Activated CD4-positive, CD25-positive, alpha-beta regulatory T cell treated with anti-CD3 and anti-CD28 coated beads, Interleukin-2, amount 50 U/mL, for 16 hours (primary cell): Measurements from ENCODE around the gene LMNTD2.

ENCODE experiments used
- DNase-seq: peaks from one replicate; pipeline ENCODE4 v3.0.0-alpha.2; 2020; ENCODE audit warnings: low read depth, low spot score

The LMNTD2 gene

DNA sequence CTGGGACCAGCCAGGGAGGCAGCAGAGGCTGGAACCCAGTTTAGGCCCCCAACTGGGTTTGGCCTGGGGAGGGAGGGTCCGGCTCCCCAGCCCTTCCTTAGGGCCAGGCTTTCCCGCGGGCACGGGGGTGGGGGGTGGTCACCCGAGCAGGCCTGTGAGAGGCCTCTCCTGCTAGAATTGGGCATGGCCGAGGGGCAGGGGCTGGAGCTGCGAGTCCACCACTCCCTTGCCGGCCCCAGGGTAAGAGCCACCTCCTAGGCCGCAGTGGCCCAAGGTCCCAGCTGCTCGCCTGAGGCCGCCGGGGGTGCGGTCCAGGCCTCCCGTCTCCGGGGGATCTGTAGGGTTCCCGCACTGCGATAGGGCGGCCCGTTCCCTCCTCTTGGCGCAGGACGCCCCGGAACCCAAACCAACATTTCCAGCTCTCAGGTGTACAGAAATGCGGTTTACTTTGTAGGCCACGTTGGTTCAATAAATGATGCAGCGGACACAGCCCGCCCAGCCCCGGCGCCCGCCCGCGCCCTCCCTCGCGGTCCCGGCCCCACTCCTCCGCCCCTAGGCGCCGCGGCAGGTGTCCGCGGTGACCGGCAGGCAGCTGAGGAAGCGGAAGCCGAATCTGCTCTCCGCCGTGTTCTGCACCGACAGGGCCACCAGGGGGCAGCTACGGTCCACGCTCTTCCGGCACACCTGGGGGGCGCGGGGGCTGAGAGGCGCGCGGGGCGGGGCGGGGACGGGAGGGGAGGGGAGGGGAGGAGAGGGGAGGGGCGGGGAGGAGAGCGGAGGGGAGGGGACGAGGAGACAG is 5.9 kb downstream of the LMNTD2 start:
- peak; percentile 45 for DNase-seq

DNA sequence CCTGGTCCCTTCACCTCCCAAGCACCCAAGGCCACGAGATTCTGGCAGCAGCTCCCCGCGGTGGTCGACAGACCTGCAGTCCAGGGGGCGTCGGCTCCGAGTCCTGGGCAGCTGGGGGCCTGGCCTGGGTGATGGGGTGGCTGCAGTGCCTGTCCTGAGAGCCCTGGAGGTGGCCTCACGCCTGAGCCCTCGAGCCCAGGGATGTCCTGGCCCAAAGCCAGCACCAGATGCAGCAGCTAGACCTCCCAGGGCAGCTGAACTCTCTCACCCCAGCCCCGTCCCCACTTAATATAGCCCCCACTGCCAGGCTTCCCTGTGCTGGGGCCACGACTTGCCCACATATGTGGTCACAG is 6.6 kb downstream of the LMNTD2 start:
- DNase-seq = no peak

DNA sequence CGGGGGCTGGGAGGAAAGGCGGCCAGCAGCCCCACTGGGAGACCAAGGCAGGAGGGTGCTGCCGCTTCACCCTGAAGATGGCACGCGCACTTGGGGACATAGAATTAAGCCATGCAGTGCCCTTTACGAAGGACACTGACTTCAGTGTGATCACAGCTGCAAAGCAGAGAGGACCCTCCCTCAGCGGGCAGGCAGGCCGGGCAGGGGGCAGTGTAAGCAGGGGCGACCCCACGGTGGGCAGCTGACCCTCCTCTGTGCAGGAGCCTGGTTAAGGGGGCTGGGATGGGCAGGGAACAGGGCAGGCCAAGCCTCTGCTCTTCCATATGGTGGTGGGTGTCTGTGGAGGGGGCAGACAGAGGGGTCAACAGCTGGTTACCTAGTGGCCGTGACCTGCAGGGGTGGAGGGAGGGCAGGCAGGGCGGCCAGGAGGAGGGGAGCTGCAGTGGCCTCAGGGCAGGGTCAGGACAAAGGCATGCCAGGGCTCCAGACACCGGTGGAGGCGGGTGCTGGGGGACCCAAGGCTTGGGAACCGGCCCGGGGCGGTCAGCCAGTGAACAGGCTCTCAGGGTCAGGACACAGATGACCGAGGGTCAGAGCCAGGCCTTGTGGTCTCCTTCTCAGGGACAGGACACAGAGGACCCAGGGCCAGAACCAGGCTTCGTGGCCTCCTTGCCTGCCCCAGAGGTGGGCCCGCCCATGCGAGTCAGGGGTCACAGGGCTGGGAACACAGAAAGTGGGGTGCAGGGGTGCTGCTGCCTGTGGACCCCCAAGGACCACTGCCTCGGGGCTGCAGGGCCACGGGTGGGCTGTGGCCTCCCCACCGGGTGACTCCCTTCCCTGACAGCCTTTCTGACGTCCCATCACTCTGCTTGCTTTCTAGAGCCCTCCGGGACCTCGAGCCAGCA is 7.2 kb downstream of the LMNTD2 start:
- no peak for DNase-seq

DNA sequence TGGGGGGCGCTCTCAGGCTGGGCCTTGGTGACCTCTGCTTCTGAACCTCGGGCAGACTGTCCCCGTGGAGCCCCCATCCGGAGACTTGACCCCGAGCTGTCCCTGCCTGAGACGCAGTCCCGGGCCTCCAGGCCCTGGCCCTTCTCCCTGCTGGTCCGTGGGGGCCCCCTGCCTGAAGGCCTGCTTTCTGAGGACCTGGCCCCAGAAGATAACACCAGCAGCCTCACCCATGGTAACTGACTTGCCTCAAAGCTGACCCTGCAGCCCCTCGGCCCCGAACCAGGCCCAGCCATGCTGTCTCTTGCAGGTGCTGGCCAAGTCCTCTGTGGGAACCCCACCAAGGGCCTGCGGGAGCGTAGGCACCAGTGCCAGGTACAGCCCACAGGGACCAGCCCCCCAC is 8.9 kb downstream of the LMNTD2 start:
- DNase-seq = no peak

DNA sequence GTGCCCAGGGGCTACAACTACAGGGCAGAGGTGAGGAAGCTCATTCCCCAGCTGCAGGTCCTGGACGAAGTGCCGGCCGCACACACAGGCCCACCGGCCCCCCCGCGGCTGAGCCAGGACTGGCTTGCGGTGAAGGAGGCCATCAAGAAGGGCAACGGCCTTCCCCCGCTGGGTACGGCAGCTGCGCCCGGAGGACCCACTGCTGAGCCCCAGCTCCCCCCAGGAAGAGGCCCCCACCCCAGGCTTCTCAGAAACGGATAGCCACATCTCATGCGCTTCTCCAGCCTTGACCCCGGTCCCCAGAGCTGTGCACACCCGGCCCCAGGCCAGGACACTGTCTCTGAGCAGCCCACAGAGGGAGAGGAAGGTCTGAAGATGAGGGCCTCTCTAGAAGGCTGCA is 9.4 kb downstream of the LMNTD2 start:
- no peak for DNase-seq

DNA sequence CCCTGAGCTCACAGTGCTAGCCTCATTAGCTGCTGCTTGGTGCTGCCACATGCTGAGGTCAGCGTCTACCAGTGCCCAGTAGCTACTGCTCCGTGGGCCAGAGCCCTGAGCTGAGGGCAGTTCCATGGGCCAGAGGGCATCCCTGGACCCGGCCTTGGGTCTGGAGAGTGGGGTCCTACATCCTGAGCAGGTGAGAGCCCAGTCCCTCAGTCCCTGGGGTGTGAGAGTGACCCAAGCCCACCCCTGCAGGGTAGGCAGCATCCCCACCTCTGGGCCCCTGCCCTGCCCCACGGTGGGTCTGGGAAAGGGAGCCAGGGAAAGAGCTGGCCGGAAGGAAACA is 9.8 kb downstream of the LMNTD2 start:
- DNase-seq = no peak

DNA sequence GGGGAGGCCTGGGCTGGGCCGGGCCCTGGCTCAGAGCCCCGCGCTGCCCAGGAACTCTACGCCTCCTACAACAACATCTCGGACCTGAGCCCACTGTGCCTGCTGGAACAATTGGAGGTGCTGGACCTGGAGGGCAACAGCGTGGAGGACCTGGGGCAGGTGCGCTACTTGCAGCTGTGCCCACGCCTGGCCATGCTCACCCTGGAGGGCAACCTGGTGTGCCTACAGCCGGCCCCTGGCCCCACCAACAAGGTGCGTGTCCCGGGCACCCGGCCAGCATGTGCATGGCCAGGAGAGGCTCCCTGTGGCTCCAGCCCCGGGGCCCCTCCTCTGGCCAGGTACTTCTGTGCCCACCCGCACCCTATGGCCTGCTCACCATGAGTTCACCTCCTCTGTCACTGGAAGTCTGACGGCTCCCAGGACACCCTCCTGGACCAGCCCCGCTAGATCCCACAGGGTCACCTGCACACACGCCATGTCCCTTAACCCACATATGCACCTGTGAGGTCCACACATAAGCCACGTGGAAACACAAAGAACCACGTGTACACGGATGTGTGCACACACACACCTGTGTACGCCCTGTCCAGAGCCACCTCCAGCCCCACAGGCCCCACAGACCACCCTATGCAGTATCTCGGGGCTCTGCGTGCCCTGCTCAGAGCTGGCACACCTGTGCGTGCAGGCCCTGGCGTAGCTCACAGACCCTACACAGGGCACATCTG is 10.4 kb downstream of the LMNTD2 start:
- DNase-seq = no peak

DNA sequence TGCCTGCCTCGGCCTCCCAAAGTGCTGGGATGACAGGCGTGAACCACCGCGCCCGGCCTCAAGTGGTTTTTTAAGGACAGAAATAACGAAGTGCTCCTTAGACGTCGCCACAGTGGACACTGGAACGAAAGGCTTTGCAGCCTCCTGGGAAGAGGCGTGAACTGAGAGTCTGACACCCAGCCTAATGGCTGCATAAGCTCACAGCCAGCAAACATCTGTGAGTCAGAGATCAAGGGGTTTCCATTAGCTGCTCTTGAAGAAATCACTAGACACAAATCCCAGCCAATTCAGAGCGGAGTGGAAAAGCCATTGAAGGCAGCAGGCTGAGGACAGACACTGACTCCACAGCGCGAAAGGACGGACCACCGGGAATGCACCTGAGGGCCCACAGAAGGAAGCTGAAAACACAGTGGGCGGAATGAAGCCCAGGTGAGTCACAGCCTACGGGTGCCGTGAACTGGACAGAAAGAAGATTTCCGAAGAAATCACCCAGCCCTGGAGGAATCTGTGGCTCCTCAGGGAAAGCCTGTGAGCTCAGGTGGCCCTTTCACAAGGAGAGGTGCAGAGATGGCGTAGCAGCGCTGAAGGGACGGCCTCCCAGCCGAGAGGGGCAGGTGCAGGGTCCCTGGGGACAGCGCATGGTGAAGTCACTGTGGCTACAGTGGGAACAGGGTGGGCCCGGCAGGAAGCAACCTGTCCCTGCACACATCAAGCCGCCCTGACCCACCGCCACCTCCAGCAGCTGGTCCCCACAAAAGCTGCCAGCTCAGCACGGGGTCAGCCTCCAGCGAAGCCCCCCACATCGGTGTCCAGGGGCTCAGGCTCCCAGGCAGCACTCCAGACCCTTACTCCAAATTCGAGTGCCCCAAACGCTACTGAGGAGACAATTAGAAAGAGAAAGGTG is 11.6 kb downstream of the LMNTD2 start:
- no peak for DNase-seq

DNA sequence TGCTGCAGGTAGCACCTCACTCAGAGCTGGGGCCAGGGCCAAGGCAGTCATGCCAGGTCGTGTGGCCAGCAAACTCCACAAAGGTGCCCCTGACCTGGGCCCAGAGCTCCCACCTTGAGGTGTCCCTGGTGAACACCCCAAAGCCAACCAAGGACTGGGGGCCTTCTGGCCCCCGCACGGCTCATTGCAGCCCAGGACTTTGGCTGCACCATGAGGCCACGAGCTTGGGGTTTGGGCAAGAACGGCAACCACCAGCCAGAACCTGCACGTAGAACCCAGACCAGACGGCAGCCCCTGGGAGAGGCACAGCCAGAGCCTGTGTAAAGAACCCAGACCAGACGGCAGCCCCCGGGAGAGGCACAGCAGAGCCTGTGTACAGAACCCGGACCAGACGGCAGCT is 15.4 kb downstream of the LMNTD2 start:
- no peak for DNase-seq

DNA sequence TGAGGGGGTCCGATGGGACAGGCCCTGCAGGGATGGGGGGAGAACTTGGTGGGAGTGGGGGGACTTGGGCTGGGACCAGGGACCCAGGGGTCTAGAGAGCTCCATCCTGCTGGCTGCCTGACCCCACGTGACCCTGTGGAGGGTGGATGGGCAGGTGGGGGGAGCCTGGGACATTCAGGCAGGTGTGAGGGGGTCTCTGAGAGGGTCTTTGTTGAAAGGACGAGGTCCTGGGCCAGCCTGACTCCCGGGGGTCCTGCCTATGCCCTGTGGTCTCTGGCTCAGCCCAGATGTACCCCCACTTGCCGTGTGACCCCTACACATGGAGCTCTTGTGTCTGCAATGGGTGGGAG is 15.7 kb downstream of the LMNTD2 start:
- DNase-seq = no peak

DNA sequence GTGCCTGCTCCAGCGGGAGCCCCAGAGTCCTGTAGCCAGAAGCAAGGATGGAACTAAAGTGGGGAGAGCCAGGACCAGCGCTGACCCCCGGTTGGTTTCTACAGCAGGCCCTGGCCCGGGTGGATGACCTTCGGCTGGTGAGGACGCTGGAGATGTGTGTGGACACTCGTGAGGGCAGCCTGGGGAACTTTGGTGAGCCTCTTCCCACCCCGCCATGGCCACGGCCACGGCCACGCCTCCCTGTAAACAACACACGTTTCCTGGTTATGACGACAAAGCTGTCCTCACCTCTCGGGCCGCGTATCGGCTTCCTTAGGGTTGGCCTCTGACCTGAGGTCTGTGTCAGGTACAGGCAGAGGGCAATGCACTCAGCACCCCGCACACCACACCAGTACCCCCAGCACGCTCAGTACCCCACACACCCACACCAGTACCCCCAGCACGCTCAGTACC is 19.1 kb downstream of the LMNTD2 start:
- DNase-seq = no peak

DNA sequence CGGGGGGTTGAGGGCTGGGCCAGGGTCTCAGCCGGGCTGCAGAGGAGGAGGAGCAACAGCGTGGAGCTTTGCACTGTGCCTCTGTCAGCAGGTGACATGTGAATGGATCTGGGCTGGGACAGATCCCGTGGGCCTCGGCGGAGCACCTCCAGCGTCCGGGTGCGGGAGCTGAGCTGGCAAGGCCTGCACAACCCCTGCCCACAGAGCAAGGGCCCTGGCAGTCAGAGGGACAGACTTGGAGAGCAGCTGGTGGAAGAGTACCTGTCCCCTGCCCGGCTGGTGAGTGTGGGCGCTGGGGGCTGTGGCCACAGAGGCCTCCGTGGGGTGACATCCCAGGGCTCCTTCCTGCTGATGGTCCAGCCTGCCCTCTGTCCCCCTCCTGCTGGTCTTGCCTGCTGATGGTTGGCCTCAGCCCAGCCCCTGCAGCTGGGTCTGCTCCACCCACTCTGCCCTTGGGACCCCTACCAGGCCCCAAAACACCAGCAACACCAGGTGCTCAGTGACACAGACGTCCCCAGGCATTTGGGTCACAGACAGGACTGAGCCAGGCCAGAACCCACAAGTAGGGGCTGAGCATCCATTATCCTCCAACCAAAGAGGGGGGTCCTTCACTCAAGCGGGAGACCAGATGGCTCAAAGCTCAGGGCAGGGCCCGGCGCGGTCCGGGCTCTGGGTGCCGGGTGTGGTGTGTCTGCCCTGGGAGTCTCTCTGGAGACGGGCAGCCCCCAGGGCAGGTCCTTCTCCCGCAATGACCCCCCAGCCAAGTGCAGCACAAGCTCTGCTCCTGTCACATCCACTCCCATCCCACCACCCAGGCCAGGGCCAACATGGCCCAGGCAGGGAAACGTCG is 19.7 kb downstream of the LMNTD2 start:
- DNase-seq = no peak

DNA sequence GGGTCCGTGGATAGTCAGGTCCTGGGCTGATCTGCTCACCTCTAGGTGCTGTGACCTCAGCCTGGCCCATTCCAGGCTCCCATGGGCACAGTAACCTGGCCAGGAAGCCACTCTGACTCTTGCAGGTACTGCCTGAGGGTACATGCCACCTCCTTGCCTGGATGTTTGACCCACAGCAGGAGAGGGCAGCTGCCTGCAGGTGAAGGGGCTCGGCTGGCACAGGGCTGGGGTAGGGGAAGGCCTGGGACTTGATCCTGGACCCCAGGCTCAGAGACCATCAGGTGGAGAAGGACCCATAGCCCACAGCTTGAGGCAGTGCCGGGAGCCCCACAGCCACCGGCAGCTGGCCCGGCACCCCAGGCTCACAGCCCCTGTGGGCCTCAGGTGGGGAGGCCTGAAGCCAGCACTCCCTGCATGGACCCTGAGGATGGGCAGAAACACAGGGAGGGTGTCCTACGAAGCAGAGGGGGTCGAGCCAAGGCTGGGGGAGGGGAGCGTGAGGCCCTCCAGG is 20.5 kb downstream of the LMNTD2 start:
- DNase-seq = no peak

DNA sequence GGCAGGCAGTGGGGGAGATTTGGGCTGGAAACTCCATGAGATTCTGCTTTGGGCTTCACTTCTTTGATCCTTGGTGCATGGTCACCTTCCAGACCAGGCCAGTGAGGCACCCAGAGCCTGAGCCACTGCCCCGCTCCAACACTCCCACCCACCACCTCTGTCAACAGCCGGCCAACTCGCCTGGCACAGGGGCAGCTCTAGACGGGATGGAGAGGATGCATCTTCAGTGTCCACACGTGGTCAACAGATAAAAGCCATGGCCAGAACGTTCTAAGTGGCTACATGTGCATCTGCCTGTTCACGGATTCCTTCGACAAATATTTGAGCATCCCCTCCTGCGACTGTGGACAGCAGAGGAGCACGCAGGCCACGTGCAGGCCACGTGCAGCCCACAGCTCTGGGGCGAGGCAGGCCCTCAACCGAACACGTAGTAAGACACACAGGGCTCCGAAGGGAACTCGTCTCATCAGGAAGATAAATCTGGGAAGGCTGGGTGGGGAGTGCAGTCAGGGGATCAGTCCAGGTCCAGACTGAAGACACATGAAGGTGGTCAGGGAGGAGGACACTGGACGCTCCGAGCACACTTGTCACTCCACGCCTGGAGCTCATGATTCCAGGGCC is 22.0 kb downstream of the LMNTD2 start:
- no peak for DNase-seq

DNA sequence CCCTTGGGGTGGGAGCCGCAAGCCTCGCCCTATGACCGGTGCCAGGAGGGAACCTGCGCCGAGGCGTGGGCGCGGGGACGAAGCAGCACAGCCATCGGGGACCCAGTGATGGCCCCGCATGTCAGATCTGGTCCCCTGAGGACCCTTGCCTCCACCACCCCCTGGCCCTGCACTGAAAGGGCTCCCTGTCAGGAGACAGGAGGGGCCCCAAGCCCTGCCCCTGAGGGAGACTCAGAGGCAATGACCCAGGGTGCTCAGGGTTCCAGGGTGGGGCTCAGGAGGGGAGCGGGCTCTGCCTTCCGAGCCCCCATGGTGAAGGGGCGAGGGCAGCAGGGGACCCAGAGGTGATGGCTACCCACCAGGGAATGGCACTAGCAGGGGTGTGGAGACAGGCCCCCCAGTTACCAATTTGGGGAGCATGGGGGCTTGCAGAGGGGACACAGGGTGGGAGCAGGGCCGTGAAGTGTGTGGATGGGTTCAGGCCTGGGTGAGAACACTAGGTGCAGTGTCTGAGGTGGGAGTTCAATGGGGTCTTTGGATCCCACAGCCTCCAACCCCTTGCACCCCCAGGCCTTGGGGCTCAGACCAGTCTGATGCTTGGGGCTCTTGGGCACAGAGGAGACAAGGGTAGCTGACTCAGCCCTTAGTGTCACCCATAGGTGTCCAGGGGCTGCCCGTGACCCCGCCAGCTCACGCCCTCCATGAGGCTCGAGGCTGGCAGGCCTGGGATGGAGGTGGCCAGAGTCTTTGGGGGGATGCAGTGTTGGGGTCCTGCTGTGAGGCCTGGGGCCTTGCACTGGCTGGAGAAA is 22.7 kb downstream of the LMNTD2 start:
- no peak for DNase-seq

DNA sequence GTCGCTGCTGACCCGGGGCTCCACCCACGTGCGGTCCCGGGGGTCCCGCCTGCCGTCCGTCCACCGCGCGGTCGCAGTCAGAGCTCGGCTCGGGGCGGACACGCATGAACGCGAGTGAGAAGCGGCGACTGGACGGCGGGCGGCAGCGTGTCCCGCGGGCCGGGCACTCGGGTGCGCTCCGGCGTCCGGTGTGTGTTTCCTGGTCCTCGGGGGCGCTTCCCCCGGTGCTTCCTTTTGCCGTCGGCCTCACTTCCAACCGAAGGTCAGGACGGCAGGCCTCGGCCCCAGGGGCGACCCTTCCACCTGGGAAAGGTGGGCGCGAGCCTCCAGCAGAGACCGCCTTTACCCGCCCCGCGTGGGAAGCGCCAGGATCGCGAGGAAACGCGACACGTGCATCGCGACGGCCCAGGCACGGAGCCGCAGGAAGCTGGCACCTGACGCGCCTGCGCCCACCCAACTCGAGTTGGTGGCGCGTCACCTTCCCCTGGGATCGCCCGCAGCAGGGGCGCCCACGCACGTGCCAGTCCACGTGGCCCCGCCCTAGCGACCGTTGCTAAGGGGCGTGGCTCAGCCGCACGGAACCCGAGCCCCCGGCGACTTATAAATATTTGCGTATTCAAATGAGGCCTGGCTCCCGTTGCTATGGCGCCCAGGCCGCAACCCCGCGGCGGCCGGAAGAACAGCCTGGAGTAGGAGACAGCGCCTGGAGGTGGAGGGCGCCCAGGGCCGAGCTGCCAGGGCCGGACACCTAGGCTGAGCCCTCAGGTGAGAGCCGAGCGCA is 23.5 kb downstream of the LMNTD2 start, which contains the start of gene LRRC56:
LRRC56 (plus strand) TSS at position 687 of the 781 bp plus-strand sequence. CDS start 3,158 bp downstream, outside the sequence.
- peak; percentile 80 for DNase-seq

DNA sequence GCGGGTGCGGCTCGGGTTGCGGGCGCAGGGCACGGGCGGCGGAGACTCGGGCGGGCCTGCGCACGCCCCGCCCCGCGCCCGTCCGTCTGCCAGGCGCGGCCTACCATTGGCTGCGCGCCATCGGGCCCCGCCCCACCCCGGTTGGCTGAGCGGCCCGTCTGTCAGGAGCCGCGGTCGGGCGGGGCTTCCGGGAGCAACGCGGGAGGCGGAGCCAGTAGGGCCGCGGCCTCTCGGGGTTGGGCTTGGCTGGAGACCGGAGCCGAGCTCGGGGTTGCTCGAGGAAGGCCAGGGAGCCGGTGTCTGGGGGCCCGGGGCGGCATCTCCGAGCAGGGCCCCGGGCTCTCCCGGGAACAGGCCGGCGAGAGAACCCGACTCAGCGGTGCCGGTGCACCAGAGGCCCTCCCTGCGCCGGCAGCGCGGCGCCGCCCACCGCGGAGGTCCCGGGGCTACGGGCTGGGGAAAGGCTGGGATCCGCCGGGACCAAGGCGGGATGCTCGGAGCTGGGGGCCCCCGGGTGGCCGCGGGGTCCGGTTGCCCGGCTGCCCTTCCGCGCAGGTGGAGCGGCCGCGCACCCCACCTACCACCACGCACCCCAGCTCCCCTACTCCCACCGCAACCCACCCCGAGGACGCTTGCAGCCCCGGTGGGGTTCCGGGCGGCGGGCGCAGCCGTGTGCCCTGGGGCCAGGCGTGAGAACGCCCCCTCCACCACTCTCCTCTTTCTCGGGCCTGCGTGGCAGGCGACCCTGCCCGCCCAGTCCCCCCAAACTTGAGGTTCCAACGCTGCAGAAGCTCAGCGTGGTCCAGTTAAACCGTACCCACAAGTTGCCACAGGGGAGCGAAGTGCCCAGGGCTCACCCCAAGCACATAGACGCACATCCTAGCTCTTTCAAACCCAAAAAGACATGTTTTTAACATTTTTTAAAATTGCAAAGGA is 24.8 kb downstream of the LMNTD2 start, which contains the start of gene HRAS:
HRAS (minus strand) TSS at position 58 of the 936 bp plus-strand sequence.
- peak; percentile 89 for DNase-seq
